SJSA1 (cell line): ENCODE data around the gene TMA7. TPM values are rescaled to one million over a fixed set of nuclear protein-coding genes. Genes with fewer than 3 reads are reported as not detected.
A peak's percentile ranks its signal among the peaks of the same experiment; 100 is the strongest.

Experiments
- DNase-seq, 2 experiments: peaks; one replicate each; pipeline ENCODE4 v3.0.0-alpha.2; 2015 to 2020; ENCODE audit warnings: low spot score in 2 of 2, low read depth in 1 of 2
- H3K27ac ChIP-seq: fragments of 250-450 bp; sonication (Bioruptor Pico); 2 replicates; pipeline ENCODE4 v1.5.1; 2020; ENCODE audit warnings: mild to moderate bottlenecking, moderate library complexity
- H3K27me3 ChIP-seq: fragments of 250-450 bp; sonication (Bioruptor Pico); replicated peaks from 2 replicates; pipeline ENCODE4 v1.5.1; 2020; ENCODE audit warnings: mild to moderate bottlenecking, moderate library complexity
- H3K36me3 ChIP-seq: fragments of 250-450 bp; sonication (Bioruptor Pico); 2 replicates; pipeline ENCODE4 v1.5.1; 2020; ENCODE audit warnings: mild to moderate bottlenecking
- H3K4me1 ChIP-seq: fragments of 250-450 bp; sonication (Bioruptor Pico); replicated peaks from 2 replicates; pipeline ENCODE4 v1.6.1; 2021; ENCODE audit warnings: mild to moderate bottlenecking
- H3K4me3 ChIP-seq: fragments of 250-450 bp; sonication (Bioruptor Pico); 2 replicates; pipeline ENCODE4 v1.5.1; 2020; ENCODE audit warnings: mild to moderate bottlenecking
- H3K9me3 ChIP-seq: fragments of 250-450 bp; sonication (Bioruptor Pico); replicated peaks from 2 replicates; pipeline ENCODE4 v1.5.1; 2020; ENCODE audit warnings: mild to moderate bottlenecking
- total RNA-seq: library from RNA; depleted of rRNA; stranded (reverse); fragments of >200 nt; shearing (Covaris generic); gene quantifications from 2 replicates; pipeline ENCODE4 v1.2.3, GENCODE V29; 2014

Gene TMA7
- total RNA-seq, 1 experiment from 2014 or later = 551 TPM

GRCh38 chr3:48423241-48423882 lies 16.7 kb upstream of the TMA7 start:
- Histone ChIP-seq H3K4me3 (no peak overlapping the region), H3K36me3 (no peaks in the 10 kb centered on the region), H3K27me3 (0 out of 2 replicates have a peak, but pooled peaks cover 2% of the 10 kb centered on the region), H3K4me1 (no peaks in the 10 kb centered on the region), H3K27ac (no peak overlapping the region), H3K9me3 (no peaks in the 10 kb centered on the region)
- DNase-seq = no peak

GRCh38 chr3:48423883-48424695 lies 16.0 kb upstream of the TMA7 start:
- Histone ChIP-seq H3K36me3 (no peaks in the 10 kb centered on the region), H3K4me3 (no peak overlapping the region), H3K27ac (no peak overlapping the region), H3K27me3 (0 out of 2 replicates have a peak, but pooled peaks cover 2% of the 10 kb centered on the region), H3K4me1 (no peaks in the 10 kb centered on the region), H3K9me3 (no peaks in the 10 kb centered on the region)
- DNase-seq = no peak

GRCh38 chr3:48425281-48425812 lies 14.7 kb upstream of the TMA7 start:
- Histone ChIP-seq H3K27me3 (0 out of 2 replicates have a peak, but pooled peaks cover 2% of the 10 kb centered on the region), H3K27ac (no peak overlapping the region), H3K9me3 (no peaks in the 10 kb centered on the region), H3K4me1 (peaks cover 8% of the 10 kb centered on the region), H3K36me3 (no peaks in the 10 kb centered on the region), H3K4me3 (no peak overlapping the region)
- no peak for DNase-seq

GRCh38 chr3:48426401-48426909 lies 13.6 kb upstream of the TMA7 start:
- Histone ChIP-seq H3K9me3 (no peaks in the 10 kb centered on the region), H3K4me1 (peaks cover 8% of the 10 kb centered on the region), H3K4me3 (no peak overlapping the region), H3K27me3 (0 out of 2 replicates have a peak, but pooled peaks cover 2% of the 10 kb centered on the region), H3K27ac (no peak overlapping the region), H3K36me3 (no peaks in the 10 kb centered on the region)
- no peak for DNase-seq

GRCh38 chr3:48426944-48427629 lies 13.0 kb upstream of the TMA7 start:
- H3K4me1 ChIP-seq = peaks cover 8% of the 10 kb centered on the region
- no peak overlapping the region for H3K4me3 ChIP-seq

GRCh38 chr3:48427630-48427962 lies 12.5 kb upstream of the TMA7 start:
- Histone ChIP-seq H3K36me3 (peaks cover 4% of the 10 kb centered on the region), H3K4me1 (peaks cover 8% of the 10 kb centered on the region), H3K27ac (no peak overlapping the region), H3K27me3 (0 out of 2 replicates have a peak, but pooled peaks cover 2% of the 10 kb centered on the region), H3K4me3 (no peak overlapping the region), H3K9me3 (no peaks in the 10 kb centered on the region)
- no peak for DNase-seq

More at GRCh38 chr3:48426944-48427629, 13.0 kb upstream of the TMA7 start:
- DNase-seq = no peak
- H3K9me3 ChIP-seq = no peaks in the 10 kb centered on the region
- H3K27ac ChIP-seq = no peak overlapping the region
- 0 out of 2 replicates have a peak, but pooled peaks cover 2% of the 10 kb centered on the region for H3K27me3 ChIP-seq
- H3K36me3 ChIP-seq = no peaks in the 10 kb centered on the region; the same call in 1 of the 2 replicates

- Histone ChIP-seq H3K9me3 (no peaks in the 10 kb centered on the region), H3K27me3 (0 out of 2 replicates have a peak, but pooled peaks cover 2% of the 10 kb centered on the region), H3K4me1 (peaks cover 8% of the 10 kb centered on the region), H3K36me3 (peaks cover 4% of the 10 kb centered on the region), H3K27ac (no peak overlapping the region), H3K4me3 (no peak overlapping the region; the same call in 1 of the 2 replicates)
- no peak for DNase-seq
Measured at GRCh38 chr3:48428088-48428571, 11.9 kb upstream of the TMA7 start.

GRCh38 chr3:48428572-48429316 lies 11.3 kb upstream of the TMA7 start:
- peak in 1 of 2 experiments; percentile 24 for DNase-seq

GRCh38 chr3:48429317-48429959 lies 10.6 kb upstream of the TMA7 start:
- Histone ChIP-seq H3K36me3 (peaks cover 4% of the 10 kb centered on the region), H3K4me1 (peaks cover 8% of the 10 kb centered on the region), H3K27ac (no peak overlapping the region), H3K9me3 (no peaks in the 10 kb centered on the region), H3K27me3 (0 out of 2 replicates have a peak, but pooled peaks cover 2% of the 10 kb centered on the region), H3K4me3 (peak overlapping the region; percentile 79)
- DNase-seq = peak in 1 of 2 experiments; percentile 24

More at GRCh38 chr3:48428572-48429316, 11.3 kb upstream of the TMA7 start:
- Histone ChIP-seq H3K36me3 (peaks cover 4% of the 10 kb centered on the region), H3K27me3 (0 out of 2 replicates have a peak, but pooled peaks cover 2% of the 10 kb centered on the region), H3K9me3 (no peaks in the 10 kb centered on the region), H3K4me1 (peaks cover 8% of the 10 kb centered on the region), H3K4me3 (peak overlapping the region; percentile 79), H3K27ac (no peak overlapping the region)

- H3K4me1 ChIP-seq = peaks cover 8% of the 10 kb centered on the region
- peak within 1 kb of the TSS; percentile 79 for H3K4me3 ChIP-seq
- DNase-seq = no peak
- H3K9me3 ChIP-seq = no peaks in the 10 kb centered on the region
- H3K36me3 ChIP-seq = peaks cover 4% of the 10 kb centered on the region
- H3K27me3 ChIP-seq = 0 out of 2 replicates have a peak, but pooled peaks cover 2% of the 10 kb centered on the region
- H3K27ac ChIP-seq = no peak within 1 kb of the TSS
Measured at GRCh38 chr3:48429960-48430707, 9.9 kb upstream of the TMA7 start, which contains the start of gene PLXNB1. PLXNB1 (minus strand) TSS chr3:48430086; CDS start chr3:48424611, 5,475 bp downstream.

GRCh38 chr3:48430708-48431101 lies 9.4 kb upstream of the TMA7 start:
- Histone ChIP-seq H3K4me3 (no peak overlapping the region), H3K36me3 (peaks cover 4% of the 10 kb centered on the region), H3K9me3 (no peaks in the 10 kb centered on the region), H3K27me3 (0 out of 2 replicates have a peak, but pooled peaks cover 2% of the 10 kb centered on the region), H3K27ac (no peak overlapping the region), H3K4me1 (peaks cover 8% of the 10 kb centered on the region)
- no peak for DNase-seq
